H9 (cell line): ENCODE results near the gene SLC36A2. TPM values are rescaled to one million over a fixed set of nuclear protein-coding genes. Genes with fewer than 3 reads are reported as not detected.

Source experiments
- DNase-seq: peaks from one replicate; pipeline ENCODE4 v3.0.0-alpha.2; 2017
- H2AFZ ChIP-seq: one replicate; pipeline ENCODE4 v1.6.1; 2013; ENCODE audit warnings: mild to moderate bottlenecking, low read length, control low read depth, moderate library complexity
- H2AK5ac ChIP-seq: 2 replicates; pipeline ENCODE4 v1.6.1; 2013; ENCODE audit warnings: low read length, control low read depth, mixed read lengths; ENCODE audit not compliant: insufficient read length
- H2BK120ac ChIP-seq: one replicate; pipeline ENCODE4 v1.6.1; 2013; ENCODE audit warnings: low read depth, mild to moderate bottlenecking, low read length, control low read depth, inconsistent platforms; ENCODE audit not compliant: poor library complexity, severe bottlenecking
- H2BK12ac ChIP-seq: 2 replicates; pipeline ENCODE4 v1.6.1; 2013; ENCODE audit warnings: low read length, control low read depth, mixed read lengths, low read depth; ENCODE audit not compliant: insufficient read length
- H2BK15ac ChIP-seq: 2 replicates; pipeline ENCODE4 v1.6.1; 2013; ENCODE audit warnings: low read depth, low read length, control low read depth
- H2BK20ac ChIP-seq: one replicate; pipeline ENCODE4 v1.6.1; 2013; ENCODE audit warnings: low read depth, mild to moderate bottlenecking, low read length, control low read depth, inconsistent platforms; ENCODE audit not compliant: poor library complexity, severe bottlenecking
- H2BK5ac ChIP-seq: 2 replicates; pipeline ENCODE4 v1.6.1; 2013; ENCODE audit warnings: low read length, control low read depth, mixed read lengths; ENCODE audit not compliant: insufficient read length
- H3K14ac ChIP-seq: 2 replicates; pipeline ENCODE4 v1.6.1; 2013; ENCODE audit warnings: low read length, control low read depth; ENCODE audit not compliant: insufficient read depth
- H3K18ac ChIP-seq: 2 replicates; pipeline ENCODE4 v1.6.1; 2013; ENCODE audit warnings: low read depth, mild to moderate bottlenecking, mixed read lengths, low read length, control low read depth; ENCODE audit not compliant: insufficient read length
- H3K23ac ChIP-seq: 2 replicates; pipeline ENCODE4 v1.6.1; 2013; ENCODE audit warnings: low read length, control low read depth, mixed read lengths, low read depth; ENCODE audit not compliant: insufficient read length
- H3K23me2 ChIP-seq: 2 replicates; pipeline ENCODE4 v1.6.1; 2013; ENCODE audit warnings: low read depth, mild to moderate bottlenecking, mixed read lengths, low read length, control low read depth; ENCODE audit not compliant: insufficient read length, poor library complexity, severe bottlenecking
- H3K27ac ChIP-seq: 2 replicates; pipeline ENCODE4 v1.5.1; 2013; ENCODE audit warnings: low read length, control low read depth, mixed read lengths, low read depth; ENCODE audit not compliant: insufficient read length
- H3K27me3 ChIP-seq: 2 replicates; pipeline ENCODE4 v1.6.1; 2013; ENCODE audit warnings: low read length, control low read depth, inconsistent platforms; ENCODE audit not compliant: insufficient read depth
- H3K4ac ChIP-seq: 2 replicates; pipeline ENCODE4 v1.6.1; 2013; ENCODE audit warnings: low read depth, mild to moderate bottlenecking, control low read depth, inconsistent platforms, low read length, moderate library complexity
- H3K4me1 ChIP-seq: 2 replicates; pipeline ENCODE4 v1.6.1; 2013; ENCODE audit warnings: low read length, control low read depth, inconsistent platforms; ENCODE audit not compliant: insufficient read depth
- H3K4me2 ChIP-seq: 2 replicates; pipeline ENCODE4 v1.6.1; 2013; ENCODE audit warnings: low read length, control low read depth, mixed read lengths; ENCODE audit not compliant: insufficient read length, insufficient read depth
- H3K56ac ChIP-seq: 2 replicates; pipeline ENCODE4 v1.6.1; 2013; ENCODE audit warnings: low read depth, mild to moderate bottlenecking, mixed read lengths, low read length, control low read depth; ENCODE audit not compliant: insufficient read length
- H3K79me1 ChIP-seq: 2 replicates; pipeline ENCODE4 v1.6.1; 2013; ENCODE audit warnings: low read depth, mild to moderate bottlenecking, moderate library complexity, low read length, control low read depth, inconsistent platforms; ENCODE audit not compliant: insufficient read depth, poor library complexity, severe bottlenecking
- H3K79me2 ChIP-seq: 2 replicates; pipeline ENCODE4 v1.6.1; 2013; ENCODE audit warnings: low read length, control low read depth, inconsistent platforms; ENCODE audit not compliant: insufficient read depth
- H3K9ac ChIP-seq: 2 replicates; pipeline ENCODE4 v1.6.1; 2013; ENCODE audit warnings: low read length, control low read depth, mixed read lengths; ENCODE audit not compliant: insufficient read length; ENCODE audit errors: extremely low read depth
- H3K9me3 ChIP-seq: one replicate; pipeline ENCODE4 v1.6.1; 2013; ENCODE audit warnings: low read depth, low read length, inconsistent platforms; ENCODE audit not compliant: control insufficient read depth
- H3T11ph ChIP-seq: one replicate; pipeline ENCODE4 v1.6.1; 2013; ENCODE audit warnings: mild to moderate bottlenecking, low read length, control low read depth, inconsistent platforms
- H4K20me1 ChIP-seq: one replicate; pipeline ENCODE4 v1.6.1; 2013; ENCODE audit not compliant: control insufficient read depth, insufficient read length, insufficient read depth
- H4K5ac ChIP-seq: 2 replicates; pipeline ENCODE4 v1.6.1; 2013; ENCODE audit warnings: low read depth, mild to moderate bottlenecking, mixed read lengths, low read length, control low read depth; ENCODE audit not compliant: insufficient read length
- H4K8ac ChIP-seq: replicated peaks from 2 replicates; pipeline ENCODE4 v1.6.1; 2013; ENCODE audit warnings: low read length, control low read depth, mixed read lengths, low read depth; ENCODE audit not compliant: insufficient read length
- H4K91ac ChIP-seq: 2 replicates; pipeline ENCODE4 v1.6.1; 2013; ENCODE audit warnings: low read depth, mild to moderate bottlenecking, moderate library complexity, mixed read lengths, low read length, control low read depth; ENCODE audit not compliant: insufficient read length
- H3K27ac Mint-ChIP-seq, 3 experiments: 2 replicates in 2 of 3; 3 replicates in 1 of 3; pipeline ENCODE4 v1.8.0; 2020 to 2021; ENCODE audit warnings: mixed read lengths in 3 of 3, mild to moderate bottlenecking in 1 of 3, moderate library complexity in 1 of 3
- H3K27me3 Mint-ChIP-seq: 2 replicates; pipeline ENCODE4 v1.8.0; 2021; ENCODE audit warnings: low read depth, mild to moderate bottlenecking, moderate library complexity, mixed read lengths
- H3K36me3 Mint-ChIP-seq, 3 experiments: 2 replicates in 2 of 3; 3 replicates in 1 of 3; pipeline ENCODE4 v1.8.0; 2020 to 2021; ENCODE audit warnings: low read depth in 3 of 3, mixed read lengths in 3 of 3; ENCODE audit not compliant: insufficient read depth in 1 of 3
- H3K4me1 Mint-ChIP-seq, 2 experiments: 2 replicates each; pipeline ENCODE4 v1.8.0; 2020; ENCODE audit warnings: mixed read lengths in 2 of 2
- H3K4me3 Mint-ChIP-seq, 2 experiments: 2 replicates in 1 of 2; 3 replicates in 1 of 2; pipeline ENCODE4 v1.8.0; 2020 to 2021; ENCODE audit warnings: mild to moderate bottlenecking in 2 of 2, mixed read lengths in 2 of 2, moderate library complexity in 1 of 2
- H3K9me3 Mint-ChIP-seq, 2 experiments: 2 replicates in 1 of 2; 3 replicates in 1 of 2; pipeline ENCODE4 v1.8.0; 2020; ENCODE audit warnings: mild to moderate bottlenecking in 2 of 2, mixed read lengths in 2 of 2, moderate library complexity in 1 of 2
- CTCF ChIP-seq: fragments of 200-600 bp; sonication (generic); conservative IDR thresholded peaks from 3 replicates; pipeline ENCODE4 v1.8.0; 2021; ENCODE audit warnings: antibody characterized with exemption, mild to moderate bottlenecking
- WGBS: extraction: QIAGEN DNeasy Blood & Tissue Kit; methylation state at CpG from one replicate; pipeline ENCODE4 v1.1.7; 2013; ENCODE audit warnings: missing lambda C conversion rate, low lambda C conversion rate, mixed read lengths; ENCODE audit not compliant: insufficient read length; ENCODE audit errors: extremely low coverage; 5-methylcytosine and 5-hydroxymethylcytosine counted together
- total RNA-seq: library from RNA; stranded (reverse); gene quantifications from 2 replicates; pipeline ENCODE4 v1.2.1, GENCODE V29; 2021

SLC36A2 gene
- total RNA-seq, 1 experiment from 2014 or later, result 0.15 TPM

GRCh38 chr5:151312756-151313324 is 34.5 kb downstream of the SLC36A2 start:
- no peak overlapping the region for H2BK5ac ChIP-seq
- H3K4me2 ChIP-seq, result no peak overlapping the region
- H2AFZ ChIP-seq, result no peak overlapping the region
- no peaks in the 10 kb centered on the region for H3K9me3 ChIP-seq
- no peak overlapping the region for H3T11ph ChIP-seq
- TF ChIP-seq CTCF, result no peak
- no peak overlapping the region for H3K9ac ChIP-seq
- no peaks in the 10 kb centered on the region for H3K79me1 ChIP-seq
- no peak for DNase-seq
- WGBS, result no CpG with 5 or more reads among the region's 5 CpGs
- no peak overlapping the region for H2BK15ac ChIP-seq
- H2AK5ac ChIP-seq, result no peak overlapping the region
- Mint-ChIP-seq H3K4me3 (no peak overlapping the region), H3K9me3 (peaks cover 5 to 12% of the 10 kb centered on the region in 2 experiments; a peak in 3 of 5 replicates), H3K36me3 (peaks cover 0 to 4% (median 0%) of the 10 kb centered on the region in 3 experiments; a peak in 1 of 7 replicates), H3K4me1 (peaks cover 17 to 18% of the 10 kb centered on the region in 2 experiments), H3K27me3 (no peaks in the 10 kb centered on the region; the same call in 1 of the 2 replicates), H3K27ac (peak overlapping the region in 1 of 3 experiments; percentile 94; a peak in 1 of 7 replicates)
- no peak overlapping the region for H3K4ac ChIP-seq
- no peak overlapping the region for H3K18ac ChIP-seq
- no peaks in the 10 kb centered on the region for H3K79me2 ChIP-seq
- no peak overlapping the region for H4K91ac ChIP-seq
- H3K23ac ChIP-seq, result no peak overlapping the region
- H2BK12ac ChIP-seq, result no peak overlapping the region
- no peaks in the 10 kb centered on the region for H3K23me2 ChIP-seq
- H4K5ac ChIP-seq, result no peak overlapping the region
- H3K14ac ChIP-seq, result no peak overlapping the region
- H3K27me3 ChIP-seq, result no peaks in the 10 kb centered on the region
- H4K20me1 ChIP-seq, result no peaks in the 10 kb centered on the region
- H2BK20ac ChIP-seq, result no peak overlapping the region
- no peak overlapping the region for H3K56ac ChIP-seq
- H2BK120ac ChIP-seq, result no peak overlapping the region
- no peaks in the 10 kb centered on the region for H3K4me1 ChIP-seq
- no peak overlapping the region for H3K27ac ChIP-seq
- H4K8ac ChIP-seq, result no peak overlapping the region
